NCI-H1694 (cell line): ENCODE measurements around the gene BSG.
"Not testable (repeated sequence)": the region's sequence is repeated elsewhere in the genome, so short reads cannot be mapped to it uniquely, and the experiment has no call there.

ENCODE experiments used
- DNase-seq: peaks from one replicate; lab custom pipeline; 2025; lab: John Stamatoyannopoulos, UW

The BSG gene

GRCh38 chr19:572743-573518 lies 535 bp downstream of the BSG start:
- no peak for DNase-seq

- no peak for DNase-seq
These were observed 1.1 kb downstream of the BSG start for GRCh38 chr19:573519-573825.

- no peak for DNase-seq
These were observed 2.5 kb downstream of the BSG start for GRCh38 chr19:574658-575526.

- DNase-seq = no peak
These were observed 3.4 kb downstream of the BSG start for GRCh38 chr19:575527-576506.

- DNase-seq = no peak
These were observed 4.5 kb downstream of the BSG start for GRCh38 chr19:576768-577438.

GRCh38 chr19:577439-578392 lies 5.3 kb downstream of the BSG start:
- DNase-seq = no peak

GRCh38 chr19:579111-579841 lies 6.9 kb downstream of the BSG start:
- no peak for DNase-seq

- DNase-seq = no peak
These were observed 7.4 kb downstream of the BSG start for GRCh38 chr19:579842-580155.

GRCh38 chr19:580274-580835 lies 8.0 kb downstream of the BSG start:
- DNase-seq = no peak

GRCh38 chr19:581399-582111 lies 9.2 kb downstream of the BSG start:
- DNase-seq = no peak

GRCh38 chr19:582497-583197 lies 10.3 kb downstream of the BSG start:
- no peak for DNase-seq

GRCh38 chr19:583198-583967 lies 11.0 kb downstream of the BSG start:
- no peak for DNase-seq

- no peak for DNase-seq
These were observed 11.5 kb downstream of the BSG start for GRCh38 chr19:583968-584239.

GRCh38 chr19:584240-585001 lies 12.0 kb downstream of the BSG start:
- peak; percentile 31 for DNase-seq

GRCh38 chr19:585146-585545 lies 12.8 kb downstream of the BSG start:
- not testable (repeated sequence) for DNase-seq

GRCh38 chr19:585551-586110 lies 13.2 kb downstream of the BSG start:
- DNase-seq = no peak
